Transverse colon (tissue), 3 donors: ENCODE data around the gene MPO.

ENCODE experiments used
- CTCF ChIP-seq, 5 experiments: fragments of 200-600 bp in 3 of 5; fragments of 450-650 bp in 2 of 5; sonication (generic) in 3 of 5; IDR thresholded peaks; 1 replicate in 2 of 5; 2 replicates in 3 of 5; pipeline ENCODE4 v1.5.1; 2016 to 2017; ENCODE audit warnings: antibody characterized with exemption in 5 of 5, inconsistent platforms in 3 of 5, mild to moderate bottlenecking in 2 of 5, moderate library complexity in 1 of 5
- EP300 ChIP-seq: sonication (generic); formaldehyde crosslinking; IDR thresholded peaks from one replicate; pipeline ENCODE4 v1.6.1; 2017; ENCODE audit warnings: antibody characterized with exemption, low read depth

GRCh38 chr17:58310511-58311428, 30.0 kb upstream of the MPO start:
- TF ChIP-seq CTCF (IDR thresholded peaks at IDR 0.05) (no peak), EP300 (no peak)
